OCI-M1 (cell line): ENCODE data around the gene PRKG1.
A peak's percentile ranks its signal among the peaks of the same experiment; 100 is the strongest.
"Not testable (repeated sequence)": the region's sequence is repeated elsewhere in the genome, so short reads cannot be mapped to it uniquely, and the experiment has no call there.

Source experiments
- DNase-seq: peaks from one replicate; lab custom pipeline; 2025; lab: John Stamatoyannopoulos, UW

The PRKG1 gene

GRCh38 chr10:51270936-51271530, 196.7 kb downstream of the PRKG1 start:
- DNase-seq, result no peak

GRCh38 chr10:51272099-51272498, 197.8 kb downstream of the PRKG1 start:
- not testable (repeated sequence) for DNase-seq

GRCh38 chr10:51272555-51272954, 198.3 kb downstream of the PRKG1 start:
- no peak for DNase-seq

- DNase-seq, result peak; percentile 42
Measured at GRCh38 chr10:51273574-51273973, 199.3 kb downstream of the PRKG1 start.

- not testable (repeated sequence) for DNase-seq
Measured at GRCh38 chr10:51276097-51276496, 201.8 kb downstream of the PRKG1 start.

- DNase-seq, result not testable (repeated sequence)
Measured at GRCh38 chr10:51281387-51281786, 207.1 kb downstream of the PRKG1 start.

- DNase-seq, result no peak
Measured at GRCh38 chr10:51285601-51286000, 211.3 kb downstream of the PRKG1 start.

GRCh38 chr10:51288511-51288910, 214.2 kb downstream of the PRKG1 start:
- DNase-seq, result no peak

GRCh38 chr10:51289519-51289918, 215.2 kb downstream of the PRKG1 start:
- DNase-seq, result no peak

- no peak for DNase-seq
Measured at GRCh38 chr10:51291961-51292360, 217.7 kb downstream of the PRKG1 start.

- DNase-seq, result no peak
Measured at GRCh38 chr10:51297438-51297837, 223.2 kb downstream of the PRKG1 start.

GRCh38 chr10:51300617-51301304, 226.5 kb downstream of the PRKG1 start:
- peak; percentile 20 for DNase-seq

GRCh38 chr10:51301644-51302043, 227.4 kb downstream of the PRKG1 start:
- DNase-seq, result no peak

- DNase-seq, result no peak
Measured at GRCh38 chr10:51302316-51302715, 228.0 kb downstream of the PRKG1 start.

GRCh38 chr10:51308116-51308515, 233.8 kb downstream of the PRKG1 start:
- no peak for DNase-seq

GRCh38 chr10:51311228-51311627, 236.9 kb downstream of the PRKG1 start:
- DNase-seq, result no peak

GRCh38 chr10:51312817-51313216, 238.5 kb downstream of the PRKG1 start:
- DNase-seq, result no peak

- no peak for DNase-seq
Measured at GRCh38 chr10:51313251-51313650, 239.0 kb downstream of the PRKG1 start.

- no peak for DNase-seq
Measured at GRCh38 chr10:51313773-51314478, 239.6 kb downstream of the PRKG1 start.

GRCh38 chr10:51314481-51314880, 240.2 kb downstream of the PRKG1 start:
- no peak for DNase-seq

GRCh38 chr10:51318399-51319172, 244.3 kb downstream of the PRKG1 start:
- no peak for DNase-seq

- DNase-seq, result no peak
Measured at GRCh38 chr10:51319173-51319435, 244.8 kb downstream of the PRKG1 start.

GRCh38 chr10:51321300-51321699, 247.0 kb downstream of the PRKG1 start:
- DNase-seq, result no peak
